K562 (cell line): ENCODE measurements around the gene SLC22A23. TPM values are rescaled to one million over a fixed set of nuclear protein-coding genes. Genes with fewer than 3 reads are reported as not detected.

Experiments
- ARID2 ChIP-seq: fragments of 450-650 bp; IDR thresholded peaks from 2 replicates; pipeline ENCODE4 v1.6.1; 2017; ENCODE audit warnings: antibody characterized with exemption, mild to moderate bottlenecking
- BACH1 ChIP-seq: fragments of 200-800 bp; sonication (Bioruptor generic); IDR thresholded peaks from 2 replicates; pipeline ENCODE4 v1.6.1; 2016; ENCODE audit warnings: missing genetic modification characterization, missing compliant biosample characterization
- CBFB ChIP-seq: sonication (generic); formaldehyde crosslinking; IDR thresholded peaks from 2 replicates; pipeline ENCODE4 v1.4.0; 2020; ENCODE audit warnings: mild to moderate bottlenecking, missing genetic modification reagents
- CCNT2 ChIP-seq: IDR thresholded peaks from 2 replicates; pipeline ENCODE4 v1.6.1; 2011; ENCODE audit warnings: borderline replicate concordance, low read depth, mild to moderate bottlenecking, moderate library complexity, mixed read lengths, low read length; ENCODE audit not compliant: insufficient read length; ENCODE audit errors: extremely low read depth
- EP400 ChIP-seq: fragments of 450-650 bp; IDR thresholded peaks from 2 replicates; pipeline ENCODE4 v1.6.1; 2017; ENCODE audit warnings: antibody characterized with exemption, mild to moderate bottlenecking, moderate library complexity
- POLR3G ChIP-seq: IDR thresholded peaks from 2 replicates; pipeline ENCODE4 v1.6.1; 2011; ENCODE audit not compliant: insufficient read length, insufficient replicate concordance; ENCODE audit errors: extremely low read depth
- RAD21 ChIP-seq, 2 experiments: fragments of 250-450 bp in 1 of 2; fragments of 450-650 bp in 1 of 2; sonication (Bioruptor Pico) in 1 of 2; formaldehyde crosslinking in 1 of 2; IDR thresholded peaks in 1 of 2; conservative IDR thresholded peaks in 1 of 2; 2 replicates each; pipeline versions ENCODE4 v1.4.0 to v1.8.0; 2020 to 2022; ENCODE audit warnings: mild to moderate bottlenecking in 2 of 2, moderate library complexity in 1 of 2
- RB1 ChIP-seq: fragments of 450-650 bp; IDR thresholded peaks from 2 replicates; pipeline ENCODE4 v1.6.1; 2017; ENCODE audit warnings: low read depth, mild to moderate bottlenecking
- SIN3A ChIP-seq, 2 experiments: fragments of 150-350 bp in 1 of 2; IDR thresholded peaks; 2 replicates each; pipeline ENCODE4 v1.6.1; 2011 to 2016; ENCODE audit warnings: borderline replicate concordance in 2 of 2, low read depth in 2 of 2, low read length in 2 of 2, mild to moderate bottlenecking in 2 of 2, moderate library complexity in 2 of 2; ENCODE audit not compliant: control insufficient read depth in 1 of 2
- SIRT6 ChIP-seq: IDR thresholded peaks from one replicate; pipeline ENCODE4 v1.6.1; 2012; ENCODE audit warnings: low read depth, mild to moderate bottlenecking, control low read depth, inconsistent platforms, low read length, moderate library complexity
- ZBTB17 ChIP-seq: fragments of 450-650 bp; formaldehyde crosslinking; IDR thresholded peaks from 2 replicates; pipeline ENCODE4 v1.4.0; 2020; ENCODE audit warnings: mild to moderate bottlenecking
- ZBTB49 ChIP-seq: sonication (generic); formaldehyde crosslinking; IDR thresholded peaks from 2 replicates; pipeline ENCODE4 v1.8.0; 2022; ENCODE audit warnings: missing genetic modification reagents, mild to moderate bottlenecking, borderline replicate concordance
- ZMIZ1 ChIP-seq, 2 experiments: fragments of 150-350 bp in 1 of 2; IDR thresholded peaks; 2 replicates each; pipeline ENCODE4 v1.6.1; 2012 to 2016; ENCODE audit warnings: low read depth in 2 of 2, low read length in 2 of 2, mild to moderate bottlenecking in 1 of 2, moderate library complexity in 1 of 2
- ZNF830 ChIP-seq: fragments of 250-450 bp; sonication (Bioruptor Pico); IDR thresholded peaks from 2 replicates; pipeline ENCODE4 v1.5.0; 2021; ENCODE audit warnings: mild to moderate bottlenecking
- polyA plus RNA-seq, 8 experiments: library from polyadenylated mRNA; depleted of rRNA in 4 of 8; stranded (reverse) in 5 of 8; unstranded in 3 of 8; fragments of >200 nt; fragmentation: Nextera tagmentation in 2 of 8; fragmentation: Illumina TruSeq in 1 of 8; extraction: Ambion mirVana in 2 of 8; extraction: Trizol in 1 of 8; gene quantifications; 2 replicates each; pipeline versions ENCODE4 v1.2.1 to v1.2.3, GENCODE V29; 2011 to 2014; ENCODE audit warnings: inconsistent platforms in 1 of 8, missing spikeins in 1 of 8
- total RNA-seq, 7 experiments: library from RNA; depleted of rRNA in 6 of 7; stranded (reverse); fragments of >200 nt in 6 of 7; fragmentation: Illumina TruSeq in 2 of 7; extraction: Trizol in 2 of 7; gene quantifications; 2 replicates each; pipeline versions ENCODE4 v1.2.1 to v1.2.3, GENCODE V29; 2011 to 2021; ENCODE audit warnings: low replicate concordance in 1 of 7
- TF ChIP-seq, protein P1 (sequence below), 2 experiments: IDR thresholded peaks; 2 replicates each; pipeline ENCODE4 v1.6.1; 2012; ENCODE audit warnings: improper control_type of control experiment in 2 of 2, low read depth in 2 of 2, low read length in 2 of 2, borderline replicate concordance in 1 of 2

Gene SLC22A23
- total and polyA plus RNA-seq, 9 of the 15 experiments (the other 6 are each of a cell fraction or from before 2014, with no cell fraction given): 0.30 to 8.7 (median 2.5) TPM

DNA sequence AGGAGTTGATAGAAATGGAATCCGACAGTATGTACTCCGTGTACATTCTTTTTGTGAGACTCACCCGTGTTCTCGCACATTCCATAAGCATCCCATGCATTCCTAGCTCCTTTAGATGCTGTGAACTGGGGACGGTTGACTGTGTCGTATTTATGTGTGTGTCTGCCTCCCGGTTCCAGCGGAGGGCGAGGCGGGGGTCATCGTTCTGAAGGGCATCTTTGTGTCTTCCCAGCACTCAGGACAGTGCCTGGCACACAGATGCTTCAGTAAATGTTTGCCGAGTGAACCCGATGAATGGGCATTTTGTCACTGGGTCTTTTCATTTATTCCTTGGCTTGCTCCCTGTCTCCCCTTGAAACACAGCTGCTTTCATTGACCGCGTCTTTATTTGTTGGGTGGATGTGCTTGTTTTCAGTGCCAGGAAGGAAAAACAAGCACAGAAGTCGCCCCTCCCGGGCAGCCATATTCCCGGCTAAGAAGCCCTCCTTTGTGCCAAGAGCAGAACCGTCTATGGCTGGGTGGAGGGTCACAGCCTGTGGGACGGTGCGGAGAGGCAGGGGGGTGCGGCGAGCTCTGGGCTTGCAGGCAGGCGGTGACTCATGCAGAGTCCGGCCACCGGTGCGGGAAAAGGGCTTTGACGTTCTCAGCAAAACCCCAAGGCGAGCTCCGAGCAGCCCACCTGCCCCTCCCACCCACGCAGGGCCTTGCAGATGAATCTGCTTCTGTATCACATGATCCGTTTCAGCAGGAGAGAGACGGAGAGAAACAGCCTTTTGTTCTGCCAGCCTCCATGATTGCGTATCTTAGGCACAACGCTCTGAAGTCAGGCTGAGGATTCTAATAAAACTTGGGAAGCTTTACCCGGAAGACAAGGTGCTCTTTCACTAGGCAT, 209.3 kb downstream of the SLC22A23 start (continued):
- TF ChIP-seq ZMIZ1 (IDR thresholded peaks at IDR 0.05; ENCODE audit: low read depth in 2 of 2, low read length in 2 of 2): no peak
- TF ChIP-seq CBFB (CRISPR knock-in tag): no peak; the same call in 1 of the 2 replicates
- peak; percentile 26 for TF ChIP-seq CCNT2
- TF ChIP-seq BACH1: no peak
- no peak for TF ChIP-seq RAD21 (CRISPR knock-in tag; conservative IDR thresholded peaks at IDR 0.05 in 1 of 2, IDR thresholded peaks at IDR 0.05 in 1 of 2)
- 0 out of 2 replicates have a peak, but pooled peaks have one; percentile 12 for TF ChIP-seq RB1
- TF ChIP-seq EP400: no peak
- TF ChIP-seq POLR3G: no peak
- no peak for TF ChIP-seq SIRT6
- no peak for TF ChIP-seq ZNF830 (CRISPR knock-in tag)
- peak; percentile 42; the same call in 1 of the 2 replicates for TF ChIP-seq ZBTB17 (CRISPR knock-in tag)
- no peak for TF ChIP-seq ARID2
- 0 out of 4 replicates have a peak, but pooled peaks of 1 of the 2 experiments have one; percentile 5 for TF ChIP-seq SIN3A (IDR thresholded peaks at IDR 0.05; ENCODE audit: borderline replicate concordance in 2 of 2, control insufficient read depth in 1 of 2, low read depth in 2 of 2, low read length in 2 of 2)
- TF ChIP-seq, protein P1, sequence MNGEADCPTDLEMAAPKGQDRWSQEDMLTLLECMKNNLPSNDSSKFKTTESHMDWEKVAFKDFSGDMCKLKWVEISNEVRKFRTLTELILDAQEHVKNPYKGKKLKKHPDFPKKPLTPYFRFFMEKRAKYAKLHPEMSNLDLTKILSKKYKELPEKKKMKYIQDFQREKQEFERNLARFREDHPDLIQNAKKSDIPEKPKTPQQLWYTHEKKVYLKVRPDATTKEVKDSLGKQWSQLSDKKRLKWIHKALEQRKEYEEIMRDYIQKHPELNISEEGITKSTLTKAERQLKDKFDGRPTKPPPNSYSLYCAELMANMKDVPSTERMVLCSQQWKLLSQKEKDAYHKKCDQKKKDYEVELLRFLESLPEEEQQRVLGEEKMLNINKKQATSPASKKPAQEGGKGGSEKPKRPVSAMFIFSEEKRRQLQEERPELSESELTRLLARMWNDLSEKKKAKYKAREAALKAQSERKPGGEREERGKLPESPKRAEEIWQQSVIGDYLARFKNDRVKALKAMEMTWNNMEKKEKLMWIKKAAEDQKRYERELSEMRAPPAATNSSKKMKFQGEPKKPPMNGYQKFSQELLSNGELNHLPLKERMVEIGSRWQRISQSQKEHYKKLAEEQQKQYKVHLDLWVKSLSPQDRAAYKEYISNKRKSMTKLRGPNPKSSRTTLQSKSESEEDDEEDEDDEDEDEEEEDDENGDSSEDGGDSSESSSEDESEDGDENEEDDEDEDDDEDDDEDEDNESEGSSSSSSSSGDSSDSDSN (IDR thresholded peaks at IDR 0.05; ENCODE audit: borderline replicate concordance in 1 of 2, low read depth in 2 of 2, low read length in 2 of 2): peak; percentile 68 to 71; a peak in 1 of 4 replicates
- TF ChIP-seq ZBTB49 (CRISPR knock-in tag): no peak
